IMR-90 (cell line): ENCODE results near the gene PROZ. TPM values are rescaled to one million over a fixed set of nuclear protein-coding genes. Genes with fewer than 3 reads are reported as not detected.

Source experiments
- ATAC-seq: fragments of 200-7000 bp; cut with Tn5 transposase; 2 replicates; pipeline ENCODE4 v1.9.1; 2020; ENCODE audit warnings: low read depth, mild to moderate bottlenecking, moderate library complexity
- BruUV-seq: library from RNA; stranded (reverse); fragments of 400-500 nt; replicated peaks from 2 replicates; lab custom pipeline; 2021; lab: Mats Ljungman, UMichigan
- CTCF ChIA-PET: fragments of 300-600 bp; formaldehyde crosslinking; extraction: SDS; loops from one replicate; lab custom pipeline; 2021; ENCODE audit warnings: antibody characterized with exemption; lab: Yijun Ruan, JAX
- POLR2A ChIA-PET: fragments of 300-600 bp; sonication (Branson Sonifier 250); formaldehyde crosslinking; loops from one replicate; lab custom pipeline; 2022; ENCODE audit warnings: antibody characterized with exemption; ENCODE audit not compliant: unreplicated experiment; lab: Charles Lee
- DNase-seq: peaks from one replicate; pipeline ENCODE4 v3.0.0; 2013
- H2AFZ ChIP-seq: replicated peaks from 2 replicates; pipeline ENCODE3; 2013; ENCODE audit warnings: low read length, mild to moderate bottlenecking; ENCODE audit not compliant: poor library complexity
- H2AK5ac ChIP-seq: 2 replicates; pipeline ENCODE4 v1.6.1; 2013; ENCODE audit warnings: low read depth, low read length, inconsistent platforms
- H2AK9ac ChIP-seq: replicated peaks from 2 replicates; pipeline ENCODE3; 2013; ENCODE audit warnings: mild to moderate bottlenecking, low read depth, low read length, moderate library complexity; ENCODE audit not compliant: poor library complexity
- H2BK120ac ChIP-seq: 2 replicates; pipeline ENCODE4 v1.6.1; 2013; ENCODE audit warnings: low read depth, low read length, inconsistent platforms
- H2BK15ac ChIP-seq: 3 replicates; pipeline ENCODE4 v1.6.1; 2013; ENCODE audit warnings: low read depth, low read length, inconsistent platforms
- H2BK20ac ChIP-seq: 2 replicates; pipeline ENCODE4 v1.6.1; 2013; ENCODE audit warnings: low read depth, mild to moderate bottlenecking, inconsistent platforms, low read length, moderate library complexity
- H2BK5ac ChIP-seq: 2 replicates; pipeline ENCODE4 v1.6.1; 2013; ENCODE audit warnings: mild to moderate bottlenecking, low read depth, low read length, inconsistent platforms; ENCODE audit not compliant: poor library complexity, severe bottlenecking
- H3K14ac ChIP-seq: replicated peaks from 2 replicates; pipeline ENCODE4 v1.6.1; 2013; ENCODE audit warnings: low read depth, low read length, inconsistent platforms
- H3K18ac ChIP-seq: 2 replicates; pipeline ENCODE4 v1.6.1; 2013; ENCODE audit warnings: low read depth, low read length, control low read depth
- H3K23ac ChIP-seq: 2 replicates; pipeline ENCODE4 v1.6.1; 2013; ENCODE audit warnings: low read depth, low read length, inconsistent platforms
- H3K27ac ChIP-seq: 2 replicates; pipeline ENCODE4 v1.5.1; 2013; ENCODE audit warnings: mild to moderate bottlenecking, control low read depth, low read length; ENCODE audit not compliant: insufficient read depth
- H3K27me3 ChIP-seq: 2 replicates; pipeline ENCODE4 v1.6.1; 2013; ENCODE audit warnings: low read length; ENCODE audit not compliant: control insufficient read depth, insufficient read depth
- H3K36me3 ChIP-seq: 2 replicates; pipeline ENCODE4 v1.6.1; 2013; ENCODE audit warnings: low read length, mixed read lengths; ENCODE audit not compliant: control insufficient read depth, insufficient read depth
- H3K4ac ChIP-seq: 2 replicates; pipeline ENCODE4 v1.6.1; 2013; ENCODE audit warnings: low read depth, low read length, inconsistent platforms
- H3K4me1 ChIP-seq: 2 replicates; pipeline ENCODE4 v1.6.1; 2013; ENCODE audit warnings: low read length, mixed read lengths; ENCODE audit not compliant: control insufficient read depth, insufficient read depth
- H3K4me2 ChIP-seq: 2 replicates; pipeline ENCODE4 v1.6.1; 2013; ENCODE audit warnings: low read depth, mild to moderate bottlenecking, control low read depth, low read length, moderate library complexity
- H3K4me3 ChIP-seq: 2 replicates; pipeline ENCODE4 v1.5.1; 2013; ENCODE audit warnings: low read depth, mild to moderate bottlenecking, control low read depth, low read length, moderate library complexity; ENCODE audit not compliant: insufficient read depth
- H3K56ac ChIP-seq: 2 replicates; pipeline ENCODE4 v1.6.1; 2013; ENCODE audit warnings: low read length, inconsistent platforms; ENCODE audit not compliant: insufficient read depth; ENCODE audit errors: extremely low read depth
- H3K79me1 ChIP-seq, 2 experiments: 2 replicates each; pipeline ENCODE4 v1.6.1; 2013; ENCODE audit warnings: low read length in 2 of 2, inconsistent platforms in 1 of 2, low read depth in 1 of 2
- H3K9ac ChIP-seq: 2 replicates; pipeline ENCODE4 v1.6.1; 2013; ENCODE audit warnings: low read depth, low read length, control low read depth
- H3K9me1 ChIP-seq: 2 replicates; pipeline ENCODE4 v1.6.1; 2013; ENCODE audit warnings: low read length, inconsistent platforms; ENCODE audit not compliant: insufficient read depth
- H3K9me3 ChIP-seq: 2 replicates; pipeline ENCODE4 v1.6.1; 2013; ENCODE audit warnings: low read length; ENCODE audit not compliant: control insufficient read depth, insufficient read depth
- H4K20me1 ChIP-seq: 2 replicates; pipeline ENCODE4 v1.6.1; 2013; ENCODE audit warnings: low read length, inconsistent platforms; ENCODE audit not compliant: insufficient read depth
- H4K5ac ChIP-seq: 2 replicates; pipeline ENCODE4 v1.6.1; 2013; ENCODE audit warnings: mild to moderate bottlenecking, low read depth, low read length, control low read depth
- H4K8ac ChIP-seq, 2 experiments: 2 replicates each; pipeline ENCODE4 v1.6.1; 2013; ENCODE audit warnings: low read depth in 2 of 2, low read length in 2 of 2, control low read depth in 1 of 2, inconsistent platforms in 1 of 2
- H4K91ac ChIP-seq: 2 replicates; pipeline ENCODE4 v1.6.1; 2013; ENCODE audit warnings: low read depth, low read length, inconsistent platforms; ENCODE audit not compliant: insufficient read depth
- CEBPB ChIP-seq: IDR thresholded peaks from 2 replicates; pipeline ENCODE4 v1.6.1; 2012; ENCODE audit warnings: low read depth, low read length, improper control_type of control experiment
- CHD1 ChIP-seq: IDR thresholded peaks from 2 replicates; pipeline ENCODE4 v1.6.1; 2012; ENCODE audit warnings: low read depth, low read length, improper control_type of control experiment
- FOS ChIP-seq: fragments of 150-350 bp; IDR thresholded peaks from 2 replicates; pipeline ENCODE4 v1.6.1; 2016; ENCODE audit warnings: low read depth, low read length
- MAFK ChIP-seq: IDR thresholded peaks from 2 replicates; pipeline ENCODE4 v1.6.1; 2012; ENCODE audit warnings: low read depth, low read length, improper control_type of control experiment
- MAZ ChIP-seq: IDR thresholded peaks from 2 replicates; pipeline ENCODE4 v1.6.1; 2012; ENCODE audit warnings: low read depth, mild to moderate bottlenecking, low read length, improper control_type of control experiment, moderate library complexity, borderline replicate concordance
- MXI1 ChIP-seq: IDR thresholded peaks from 2 replicates; pipeline ENCODE4 v1.6.1; 2012; ENCODE audit warnings: low read depth, mild to moderate bottlenecking, low read length, moderate library complexity, borderline replicate concordance
- NFE2L2 ChIP-seq: fragments of 150-350 bp; IDR thresholded peaks from 2 replicates; pipeline ENCODE4 v1.6.1; 2016; ENCODE audit warnings: low read depth, mild to moderate bottlenecking, low read length
- RAD21 ChIP-seq: IDR thresholded peaks from 2 replicates; pipeline ENCODE4 v1.6.1; 2012; ENCODE audit warnings: low read length, improper control_type of control experiment
- RCOR1 ChIP-seq: IDR thresholded peaks from 2 replicates; pipeline ENCODE4 v1.6.1; 2012; ENCODE audit warnings: mild to moderate bottlenecking, low read length, improper control_type of control experiment; ENCODE audit not compliant: insufficient replicate concordance
- RFX5 ChIP-seq: IDR thresholded peaks from 2 replicates; pipeline ENCODE4 v1.8.0; 2012; ENCODE audit warnings: low read depth, mild to moderate bottlenecking, low read length, moderate library complexity
- SMC3 ChIP-seq: fragments of 150-350 bp; IDR thresholded peaks from 2 replicates; pipeline ENCODE4 v1.6.1; 2016; ENCODE audit warnings: low read depth, mild to moderate bottlenecking, antibody characterized with exemption, low read length, moderate library complexity
- WGBS, 2 experiments: methylation state at CpG; one replicate each; pipeline versions ENCODE4 v1.1.5 to v1.1.7; 2013; ENCODE audit warnings: missing lambda C conversion rate in 2 of 2; ENCODE audit not compliant: insufficient read length in 1 of 2; ENCODE audit errors: extremely low coverage in 2 of 2; 5-methylcytosine and 5-hydroxymethylcytosine counted together
- dilution Hi-C: fragments of 300-500 bp; cut with HindIII; formaldehyde crosslinking; loops from one replicate; pipeline ENCODE4 v1.14.3; 2018; ENCODE audit warnings: low sequenced_read_pairs; ENCODE audit not compliant: unreplicated experiment
- in situ Hi-C: fragments of 300-500 bp; cut with MboI; formaldehyde crosslinking; loops from 3 replicates; pipeline ENCODE4 v1.14.3; 2019; ENCODE audit warnings: low sequenced_read_pairs, inconsistent platforms, mixed read lengths
- intact Hi-C: fragments of 100-400 bp; cut with micrococcal nuclease; formaldehyde crosslinking; loops from 2 replicates; pipeline ENCODE4 v1.10.0; 2022
- polyA plus RNA-seq, 3 experiments: library from polyadenylated mRNA; depleted of rRNA; stranded (reverse); fragments of >200 nt; gene quantifications; 2 replicates each; pipeline ENCODE4 v1.2.3, GENCODE V29; 2012; ENCODE audit warnings: low replicate concordance in 1 of 3
- total RNA-seq: library from RNA; depleted of rRNA; stranded (reverse); fragments of >200 nt; gene quantifications from 2 replicates; pipeline ENCODE4 v1.2.3, GENCODE V29; 2012
- TF ChIP-seq, protein P1 (sequence below): fragments of 150-350 bp; IDR thresholded peaks from 2 replicates; pipeline ENCODE4 v1.6.1; 2016; ENCODE audit warnings: low read depth, mild to moderate bottlenecking, low read length, moderate library complexity, borderline replicate concordance
- TF ChIP-seq, protein P2 (sequence below): conservative IDR thresholded peaks from 2 replicates; pipeline ENCODE4 v1.5.1; 2012; ENCODE audit warnings: mild to moderate bottlenecking, low read depth, low read length, improper control_type of control experiment
- TF ChIP-seq, protein P3 (sequence below): fragments of 150-350 bp; IDR thresholded peaks from 2 replicates; pipeline ENCODE4 v1.6.1; 2017; ENCODE audit warnings: mild to moderate bottlenecking, antibody characterized with exemption, low read length, low read depth

Gene PROZ
- total and polyA plus RNA-seq, 2 of the 4 experiments (the other 2 are of a cell fraction): not detected

DNA sequence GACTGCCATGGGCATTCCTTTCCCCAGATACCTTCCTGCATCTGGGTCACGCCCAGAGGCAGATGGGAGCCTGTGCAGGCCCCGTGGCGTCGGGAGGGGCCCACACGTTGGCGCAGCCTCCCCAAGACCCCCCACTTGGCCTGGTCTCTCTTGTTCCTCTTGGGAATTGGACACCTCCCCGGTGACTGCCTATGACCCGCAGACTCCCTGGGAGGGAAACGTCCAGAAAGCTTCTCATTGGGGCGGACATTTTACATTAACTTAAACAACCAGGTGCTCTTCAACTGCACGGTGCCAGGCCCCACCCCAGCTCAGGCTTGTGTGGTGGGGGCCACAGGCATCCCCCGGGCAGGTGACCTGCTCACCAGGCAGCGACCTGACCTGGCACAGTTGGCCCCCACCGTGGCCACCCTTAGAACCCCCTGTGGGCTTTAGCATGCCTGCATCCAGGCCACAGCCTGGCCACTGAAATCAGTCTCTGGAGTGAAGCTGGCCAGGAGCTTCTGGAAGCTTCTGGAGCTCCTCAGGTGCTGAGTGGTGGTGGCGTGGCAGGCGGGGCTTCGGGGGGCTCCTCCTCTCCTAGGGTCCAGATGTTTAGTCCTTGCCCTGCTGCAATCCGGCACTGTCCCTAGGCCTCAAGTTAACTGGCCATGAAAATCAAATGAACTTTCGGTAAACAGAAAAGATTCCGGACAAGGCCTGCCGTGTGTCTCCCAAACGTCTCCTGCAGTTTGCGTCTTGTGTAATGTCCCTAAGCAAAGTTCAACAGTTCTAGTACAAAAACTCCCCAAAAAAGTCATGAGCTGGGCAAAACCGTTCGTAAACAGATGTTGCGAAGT is 8.5 kb upstream of the PROZ start:
- Histone ChIP-seq H3K27ac (no peak overlapping the region), H3K9ac (no peak overlapping the region), H2BK20ac (no peak overlapping the region), H3K4me1 (peaks cover 11% of the 10 kb centered on the region), H3K79me1 (no peaks in the 10 kb centered on the region), H3K4me3 (no peak overlapping the region), H3K9me1 (peaks cover 5% of the 10 kb centered on the region; the same call in 1 of the 2 replicates), H2AK9ac (no peak overlapping the region), H2AFZ (no peak overlapping the region), H3K4ac (no peak overlapping the region), H3K9me3 (no peaks in the 10 kb centered on the region), H3K18ac (no peak overlapping the region), H2AK5ac (no peak overlapping the region), H4K8ac (no peak overlapping the region), H3K14ac (no peak overlapping the region), H3K56ac (no peak overlapping the region), H3K23ac (no peak overlapping the region), H2BK120ac (no peak overlapping the region), H3K27me3 (0 out of 2 replicates have a peak, but pooled peaks cover 2% of the 10 kb centered on the region), H4K91ac (no peak overlapping the region), H3K36me3 (no peaks in the 10 kb centered on the region), H2BK5ac (no peak overlapping the region), H4K20me1 (no peaks in the 10 kb centered on the region), H2BK15ac (no peak overlapping the region), H4K5ac (no peak overlapping the region), H3K4me2 (no peak overlapping the region)
- dilution Hi-C loops (no loop called here), intact Hi-C loops (no loop called here), in situ Hi-C loops (no loop called here)
- 92% methylated on average over 22 of the region's 26 CpGs; no CpG with 5 or more reads in 1 of the 2 experiments for WGBS, 2 experiments
- ATAC-seq: no peak
- no TSS peak for BruUV-seq
- CTCF ChIA-PET: no interaction called here
- POLR2A ChIA-PET: no interaction called here
- no peak for DNase-seq
- TF ChIP-seq MAZ (no peak), RCOR1 (no peak), CEBPB (no peak), RFX5 (no peak), RAD21 (no peak), FOS (no peak), MAFK (no peak), SMC3 (no peak), NFE2L2 (no peak), CHD1 (no peak), MXI1 (no peak)
- TF ChIP-seq, protein P1, sequence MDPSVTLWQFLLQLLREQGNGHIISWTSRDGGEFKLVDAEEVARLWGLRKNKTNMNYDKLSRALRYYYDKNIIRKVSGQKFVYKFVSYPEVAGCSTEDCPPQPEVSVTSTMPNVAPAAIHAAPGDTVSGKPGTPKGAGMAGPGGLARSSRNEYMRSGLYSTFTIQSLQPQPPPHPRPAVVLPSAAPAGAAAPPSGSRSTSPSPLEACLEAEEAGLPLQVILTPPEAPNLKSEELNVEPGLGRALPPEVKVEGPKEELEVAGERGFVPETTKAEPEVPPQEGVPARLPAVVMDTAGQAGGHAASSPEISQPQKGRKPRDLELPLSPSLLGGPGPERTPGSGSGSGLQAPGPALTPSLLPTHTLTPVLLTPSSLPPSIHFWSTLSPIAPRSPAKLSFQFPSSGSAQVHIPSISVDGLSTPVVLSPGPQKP: no peak
- TF ChIP-seq, protein P2, sequence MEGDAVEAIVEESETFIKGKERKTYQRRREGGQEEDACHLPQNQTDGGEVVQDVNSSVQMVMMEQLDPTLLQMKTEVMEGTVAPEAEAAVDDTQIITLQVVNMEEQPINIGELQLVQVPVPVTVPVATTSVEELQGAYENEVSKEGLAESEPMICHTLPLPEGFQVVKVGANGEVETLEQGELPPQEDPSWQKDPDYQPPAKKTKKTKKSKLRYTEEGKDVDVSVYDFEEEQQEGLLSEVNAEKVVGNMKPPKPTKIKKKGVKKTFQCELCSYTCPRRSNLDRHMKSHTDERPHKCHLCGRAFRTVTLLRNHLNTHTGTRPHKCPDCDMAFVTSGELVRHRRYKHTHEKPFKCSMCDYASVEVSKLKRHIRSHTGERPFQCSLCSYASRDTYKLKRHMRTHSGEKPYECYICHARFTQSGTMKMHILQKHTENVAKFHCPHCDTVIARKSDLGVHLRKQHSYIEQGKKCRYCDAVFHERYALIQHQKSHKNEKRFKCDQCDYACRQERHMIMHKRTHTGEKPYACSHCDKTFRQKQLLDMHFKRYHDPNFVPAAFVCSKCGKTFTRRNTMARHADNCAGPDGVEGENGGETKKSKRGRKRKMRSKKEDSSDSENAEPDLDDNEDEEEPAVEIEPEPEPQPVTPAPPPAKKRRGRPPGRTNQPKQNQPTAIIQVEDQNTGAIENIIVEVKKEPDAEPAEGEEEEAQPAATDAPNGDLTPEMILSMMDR: no peak
- TF ChIP-seq, protein P3, sequence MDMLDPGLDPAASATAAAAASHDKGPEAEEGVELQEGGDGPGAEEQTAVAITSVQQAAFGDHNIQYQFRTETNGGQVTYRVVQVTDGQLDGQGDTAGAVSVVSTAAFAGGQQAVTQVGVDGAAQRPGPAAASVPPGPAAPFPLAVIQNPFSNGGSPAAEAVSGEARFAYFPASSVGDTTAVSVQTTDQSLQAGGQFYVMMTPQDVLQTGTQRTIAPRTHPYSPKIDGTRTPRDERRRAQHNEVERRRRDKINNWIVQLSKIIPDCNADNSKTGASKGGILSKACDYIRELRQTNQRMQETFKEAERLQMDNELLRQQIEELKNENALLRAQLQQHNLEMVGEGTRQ: no peak
